ENCODE measurements around the gene REL.

REL gene

DNA sequence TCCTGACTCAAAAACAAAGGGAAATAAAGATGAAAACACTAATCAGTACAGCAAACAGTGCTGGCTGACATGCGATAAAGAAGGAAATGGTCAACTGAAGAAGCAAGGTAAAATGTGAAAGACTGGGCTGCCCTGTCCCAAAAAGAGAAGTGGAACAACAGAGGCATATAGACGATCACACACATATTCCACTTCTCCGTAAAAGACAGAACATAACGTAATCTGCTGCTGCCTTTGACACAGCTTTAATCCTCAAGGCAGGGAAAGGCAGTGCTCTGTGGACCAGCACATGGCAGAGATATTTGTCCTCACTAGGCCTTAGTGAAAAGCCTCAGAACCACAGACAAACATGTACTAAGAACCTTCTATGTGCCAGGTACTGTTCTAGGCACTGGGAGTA is 24.3 kb upstream of the REL start:
- H3K4me1 ChIP-seq (ENCODE audit: control insufficient read depth, insufficient read depth, low read length), result no peaks in the 10 kb centered on the region
- ChIA-PET CTCF (no interaction called here), POLR2A (no interaction called here)
- no peak overlapping the region for H3K27ac ChIP-seq (ENCODE audit: extremely low read depth, low read depth, low read length)
- no peak overlapping the region for H3K4me3 ChIP-seq (ENCODE audit: low read depth, low read length)
- H3K9me3 ChIP-seq (ENCODE audit: control insufficient read depth, insufficient read depth, low read depth, low read length), result no peaks in the 10 kb centered on the region
- H3K36me3 ChIP-seq (ENCODE audit: control insufficient read depth in 2 of 2, insufficient read depth in 1 of 2, low read length in 2 of 2), result no peaks in the 10 kb centered on the region
- TF ChIP-seq EGR2 (tag by site-specific recombination; IDR thresholded peaks at IDR 0.05; ENCODE audit: low read depth) (no peak), ZNF626 (tag by site-specific recombination; IDR thresholded peaks at IDR 0.05) (no peak), GLIS2 (tag by site-specific recombination; IDR thresholded peaks at IDR 0.05) (no peak), ZFP37 (tag by site-specific recombination; IDR thresholded peaks at IDR 0.05) (no peak), ZNF747 (tag by site-specific recombination; IDR thresholded peaks at IDR 0.05) (no peak), ZNF621 (tag by site-specific recombination; IDR thresholded peaks at IDR 0.05) (no peak), ZNF558 (tag by site-specific recombination; IDR thresholded peaks at IDR 0.05) (no peak)
- TF ChIP-seq, protein P1, sequence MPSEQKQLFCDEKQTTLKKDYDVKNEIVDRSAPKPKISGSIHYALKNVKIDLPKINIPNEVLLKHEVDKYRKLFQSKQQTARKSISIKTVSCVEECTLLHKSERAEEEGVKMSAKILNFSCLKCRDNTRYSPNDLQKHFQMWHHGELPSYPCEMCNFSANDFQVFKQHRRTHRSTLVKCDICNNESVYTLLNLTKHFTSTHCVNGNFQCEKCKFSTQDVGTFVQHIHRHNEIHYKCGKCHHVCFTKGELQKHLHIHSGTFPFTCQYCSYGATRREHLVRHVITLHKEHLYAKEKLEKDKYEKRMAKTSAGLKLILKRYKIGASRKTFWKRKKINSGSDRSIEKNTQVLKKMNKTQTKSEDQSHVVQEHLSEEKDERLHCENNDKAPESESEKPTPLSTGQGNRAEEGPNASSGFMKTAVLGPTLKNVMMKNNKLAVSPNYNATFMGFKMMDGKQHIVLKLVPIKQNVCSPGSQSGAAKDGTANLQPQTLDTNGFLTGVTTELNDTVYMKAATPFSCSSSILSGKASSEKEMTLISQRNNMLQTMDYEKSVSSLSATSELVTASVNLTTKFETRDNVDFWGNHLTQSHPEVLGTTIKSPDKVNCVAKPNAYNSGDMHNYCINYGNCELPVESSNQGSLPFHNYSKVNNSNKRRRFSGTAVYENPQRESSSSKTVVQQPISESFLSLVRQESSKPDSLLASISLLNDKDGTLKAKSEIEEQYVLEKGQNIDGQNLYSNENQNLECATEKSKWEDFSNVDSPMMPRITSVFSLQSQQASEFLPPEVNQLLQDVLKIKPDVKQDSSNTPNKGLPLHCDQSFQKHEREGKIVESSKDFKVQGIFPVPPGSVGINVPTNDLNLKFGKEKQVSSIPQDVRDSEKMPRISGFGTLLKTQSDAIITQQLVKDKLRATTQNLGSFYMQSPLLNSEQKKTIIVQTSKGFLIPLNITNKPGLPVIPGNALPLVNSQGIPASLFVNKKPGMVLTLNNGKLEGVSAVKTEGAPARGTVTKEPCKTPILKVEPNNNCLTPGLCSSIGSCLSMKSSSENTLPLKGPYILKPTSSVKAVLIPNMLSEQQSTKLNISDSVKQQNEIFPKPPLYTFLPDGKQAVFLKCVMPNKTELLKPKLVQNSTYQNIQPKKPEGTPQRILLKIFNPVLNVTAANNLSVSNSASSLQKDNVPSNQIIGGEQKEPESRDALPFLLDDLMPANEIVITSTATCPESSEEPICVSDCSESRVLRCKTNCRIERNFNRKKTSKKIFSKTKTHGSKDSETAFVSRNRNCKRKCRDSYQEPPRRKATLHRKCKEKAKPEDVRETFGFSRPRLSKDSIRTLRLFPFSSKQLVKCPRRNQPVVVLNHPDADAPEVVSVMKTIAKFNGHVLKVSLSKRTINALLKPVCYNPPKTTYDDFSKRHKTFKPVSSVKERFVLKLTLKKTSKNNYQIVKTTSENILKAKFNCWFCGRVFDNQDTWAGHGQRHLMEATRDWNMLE (tag by site-specific recombination; conservative IDR thresholded peaks at IDR 0.05; ENCODE audit: low read depth), result no peak

DNA sequence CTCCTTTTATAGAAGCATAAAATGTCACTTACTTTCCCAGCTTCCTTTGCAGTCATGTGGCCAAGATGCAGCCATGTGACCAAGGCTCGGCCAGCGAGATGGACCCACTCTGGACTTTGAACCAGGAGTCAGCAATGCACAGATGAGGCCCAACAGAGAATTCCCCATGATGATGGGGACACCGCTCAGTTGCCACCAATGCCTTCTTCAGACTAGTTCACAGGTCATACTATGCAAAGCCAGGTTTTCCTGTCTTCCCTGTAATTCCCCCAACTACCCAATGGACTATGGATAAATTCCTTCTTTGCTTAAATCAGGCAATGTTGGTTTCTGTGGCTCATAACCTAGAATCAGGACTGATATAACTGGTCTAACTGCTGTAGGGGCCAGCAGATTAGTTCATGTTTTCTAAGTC is 22.5 kb upstream of the REL start:
- Histone ChIP-seq H3K9me3 (ENCODE audit: control insufficient read depth, insufficient read depth, low read depth, low read length) (no peaks in the 10 kb centered on the region), H3K36me3 (ENCODE audit: control insufficient read depth in 2 of 2, insufficient read depth in 1 of 2, low read length in 2 of 2) (no peaks in the 10 kb centered on the region), H3K4me3 (ENCODE audit: low read depth, low read length) (no peak overlapping the region), H3K27ac (ENCODE audit: extremely low read depth, low read depth, low read length) (no peak overlapping the region), H3K4me1 (ENCODE audit: control insufficient read depth, insufficient read depth, low read length) (no peaks in the 10 kb centered on the region)
- POLR2A ChIA-PET, result no interaction called here
- TF ChIP-seq ZNF621 (tag by site-specific recombination; IDR thresholded peaks at IDR 0.05), result no peak
- TF ChIP-seq ZNF701 (tag by site-specific recombination; IDR thresholded peaks at IDR 0.05), result no peak
- TF ChIP-seq ZNF670 (tag by site-specific recombination; IDR thresholded peaks at IDR 0.05; ENCODE audit: low read depth), result no peak
- no peak for TF ChIP-seq ZNF48 (tag by site-specific recombination; IDR thresholded peaks at IDR 0.05)
- no peak for TF ChIP-seq SP7 (tag by site-specific recombination; IDR thresholded peaks at IDR 0.05)
- no peak for TF ChIP-seq ZNF654 (tag by site-specific recombination; IDR thresholded peaks at IDR 0.05; ENCODE audit: low read depth)
- no peak for TF ChIP-seq ZNF311 (tag by site-specific recombination; IDR thresholded peaks at IDR 0.05; ENCODE audit: borderline replicate concordance)
- TF ChIP-seq ZNF274 (IDR thresholded peaks at IDR 0.05; ENCODE audit: low read length), result no peak
- TF ChIP-seq ZNF274 (tag by site-specific recombination; IDR thresholded peaks at IDR 0.05; ENCODE audit: borderline replicate concordance), result no peak
- no peak for TF ChIP-seq TRIM28 (IDR thresholded peaks at IDR 0.05; ENCODE audit: borderline replicate concordance, low read length)
- no peak for TF ChIP-seq ZBTB1 (tag by site-specific recombination; IDR thresholded peaks at IDR 0.05)
- no peak for TF ChIP-seq ZNF155 (tag by site-specific recombination; IDR thresholded peaks at IDR 0.05)
- TF ChIP-seq, protein P2, sequence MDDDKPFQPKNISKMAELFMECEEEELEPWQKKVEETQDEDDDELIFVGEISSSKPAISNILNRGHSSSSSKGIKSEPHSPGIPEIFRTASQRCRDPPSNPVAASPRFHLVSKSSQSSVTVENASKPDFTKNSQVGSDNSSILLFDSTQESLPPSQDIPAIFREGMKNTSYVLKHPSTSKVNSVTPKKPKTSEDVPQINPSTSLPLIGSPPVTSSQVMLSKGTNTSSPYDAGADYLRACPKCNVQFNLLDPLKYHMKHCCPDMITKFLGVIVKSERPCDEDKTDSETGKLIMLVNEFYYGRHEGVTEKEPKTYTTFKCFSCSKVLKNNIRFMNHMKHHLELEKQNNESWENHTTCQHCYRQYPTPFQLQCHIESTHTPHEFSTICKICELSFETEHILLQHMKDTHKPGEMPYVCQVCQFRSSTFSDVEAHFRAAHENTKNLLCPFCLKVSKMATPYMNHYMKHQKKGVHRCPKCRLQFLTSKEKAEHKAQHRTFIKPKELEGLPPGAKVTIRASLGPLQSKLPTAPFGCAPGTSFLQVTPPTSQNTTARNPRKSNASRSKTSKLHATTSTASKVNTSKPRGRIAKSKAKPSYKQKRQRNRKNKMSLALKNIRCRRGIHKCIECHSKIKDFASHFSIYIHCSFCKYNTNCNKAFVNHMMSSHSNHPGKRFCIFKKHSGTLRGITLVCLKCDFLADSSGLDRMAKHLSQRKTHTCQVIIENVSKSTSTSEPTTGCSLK (tag by site-specific recombination; IDR thresholded peaks at IDR 0.05), result no peak
- CTCF ChIA-PET, result no interaction called here

Data from HEK293 (cell line).